Stimulated activated CD4-positive, alpha-beta T cell treated with anti-CD3 and anti-CD28 coated beads, TNF-alpha, amount 100 ng/mL, for 4 hours (primary cell): ENCODE results near the gene TMEM208.

Source experiments
- DNase-seq, 3 experiments: peaks; one replicate each; pipeline ENCODE4 v3.0.0-alpha.2; 2020; ENCODE audit warnings: low read depth in 3 of 3

TMEM208 gene

GRCh38 chr16:67226804-67227566 lies at the start of gene TMEM208:
TSS of gene TMEM208 (plus strand) at chr16:67227130. CDS start at chr16:67227219, 89 bp downstream.
- peak; percentile 93 to 97 (median 96) for DNase-seq

DNA sequence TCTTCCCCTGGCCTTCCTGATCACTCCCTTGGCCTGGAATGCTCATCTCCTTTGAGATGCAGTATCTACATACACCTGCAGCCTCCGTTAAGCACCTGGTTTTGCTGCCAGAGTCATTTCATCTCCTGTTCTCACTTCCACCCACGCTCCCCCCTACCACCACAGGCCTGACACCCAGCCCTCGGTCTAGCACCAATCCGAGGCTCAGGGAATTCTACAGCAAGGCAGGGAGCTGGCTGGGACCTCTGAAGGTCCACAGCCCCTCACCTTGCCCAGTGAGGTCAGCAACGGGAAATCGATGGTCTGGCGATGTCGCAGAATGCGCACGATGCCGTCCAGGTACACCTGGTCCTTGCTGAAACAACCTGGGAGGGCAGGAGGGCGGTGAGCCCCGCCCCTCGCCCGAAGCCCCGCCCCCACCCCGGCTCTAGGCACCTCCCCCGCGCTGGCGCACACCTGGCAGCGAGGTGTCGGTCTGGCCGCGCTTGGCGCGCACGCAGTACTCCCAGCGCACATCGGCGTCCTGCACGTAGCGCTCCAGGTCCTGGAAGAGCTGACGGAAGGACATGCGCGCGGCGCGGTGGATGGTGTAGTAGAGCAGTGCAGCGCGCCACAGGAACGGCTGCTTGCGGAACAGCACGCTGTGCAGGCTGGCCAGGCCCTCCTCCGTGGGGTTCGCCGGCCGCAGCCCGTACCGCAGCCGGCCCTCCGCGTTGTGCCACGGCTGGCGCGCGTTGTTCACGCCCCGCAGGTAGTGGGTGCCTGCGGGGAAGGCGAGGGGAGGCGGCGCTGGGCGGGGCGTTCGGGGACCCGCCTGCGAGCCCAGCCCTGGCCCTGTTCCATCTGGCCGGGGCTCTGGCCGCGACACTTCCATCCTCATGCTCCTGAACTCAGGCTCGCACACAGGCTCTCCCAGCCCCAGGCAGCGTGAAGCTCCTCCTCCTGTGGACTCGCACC lies 48.9 kb upstream of the TMEM208 start:
- no peak for DNase-seq

GRCh38 chr16:67179421-67180080 lies 47.4 kb upstream of the TMEM208 start:
- DNase-seq: no peak

DNA sequence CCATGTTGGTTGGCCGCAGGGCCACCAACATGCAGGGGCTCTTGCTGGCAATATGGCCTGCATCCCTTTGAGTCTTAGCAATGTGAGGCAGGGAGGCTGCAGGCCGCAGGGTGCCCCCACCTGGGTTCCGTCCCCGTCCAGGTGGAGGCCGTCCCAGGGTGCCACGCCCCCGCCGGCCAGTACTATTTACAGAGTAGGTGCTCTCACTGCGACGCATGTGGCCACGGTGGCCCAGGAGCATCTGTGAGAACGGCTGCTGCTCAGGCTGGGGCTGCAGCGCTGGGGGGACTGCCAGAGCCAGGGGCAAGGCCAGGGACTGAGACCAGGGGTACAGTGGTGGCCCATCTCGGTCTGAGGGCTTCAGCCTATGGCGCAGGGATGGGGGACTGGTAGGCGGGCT lies 46.8 kb upstream of the TMEM208 start:
- DNase-seq: no peak

GRCh38 chr16:67181346-67181745 lies 45.6 kb upstream of the TMEM208 start:
- no peak for DNase-seq

DNA sequence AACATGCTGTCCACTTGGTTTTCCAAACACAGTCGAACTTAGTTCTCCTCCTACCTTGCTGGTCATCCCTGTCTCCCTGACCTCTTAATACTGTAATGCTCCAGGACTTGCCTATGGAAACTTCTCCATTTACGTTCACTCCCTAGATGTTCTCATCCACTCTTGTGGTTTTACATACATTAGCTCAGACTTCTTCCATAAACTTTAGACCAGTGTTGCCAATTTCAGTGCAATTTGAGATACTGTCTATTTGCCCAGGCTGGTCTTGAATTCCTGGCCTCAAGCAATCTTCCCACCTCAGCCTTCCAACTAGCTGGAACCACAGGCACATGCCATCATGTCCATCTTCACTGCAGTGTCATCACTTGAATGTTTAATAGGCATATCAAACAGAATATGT lies 44.6 kb upstream of the TMEM208 start:
- DNase-seq: no peak

DNA sequence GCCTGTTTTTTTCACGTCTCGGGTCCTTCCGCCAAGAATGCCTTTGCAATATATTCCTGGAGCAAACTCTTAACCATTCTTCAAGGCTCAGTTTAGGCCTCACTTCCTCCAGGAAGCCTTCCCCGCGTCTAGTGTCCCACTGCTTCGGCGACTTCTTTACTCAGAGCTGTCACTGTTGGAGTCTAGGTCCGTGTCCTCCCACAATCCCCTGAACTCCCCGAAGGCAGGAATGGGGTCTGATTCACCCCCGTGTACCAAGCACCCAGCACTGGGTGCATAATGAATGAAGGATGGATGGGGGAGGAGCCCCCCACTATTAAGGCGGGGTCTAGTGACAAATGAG lies 43.7 kb upstream of the TMEM208 start:
- DNase-seq: no peak

DNA sequence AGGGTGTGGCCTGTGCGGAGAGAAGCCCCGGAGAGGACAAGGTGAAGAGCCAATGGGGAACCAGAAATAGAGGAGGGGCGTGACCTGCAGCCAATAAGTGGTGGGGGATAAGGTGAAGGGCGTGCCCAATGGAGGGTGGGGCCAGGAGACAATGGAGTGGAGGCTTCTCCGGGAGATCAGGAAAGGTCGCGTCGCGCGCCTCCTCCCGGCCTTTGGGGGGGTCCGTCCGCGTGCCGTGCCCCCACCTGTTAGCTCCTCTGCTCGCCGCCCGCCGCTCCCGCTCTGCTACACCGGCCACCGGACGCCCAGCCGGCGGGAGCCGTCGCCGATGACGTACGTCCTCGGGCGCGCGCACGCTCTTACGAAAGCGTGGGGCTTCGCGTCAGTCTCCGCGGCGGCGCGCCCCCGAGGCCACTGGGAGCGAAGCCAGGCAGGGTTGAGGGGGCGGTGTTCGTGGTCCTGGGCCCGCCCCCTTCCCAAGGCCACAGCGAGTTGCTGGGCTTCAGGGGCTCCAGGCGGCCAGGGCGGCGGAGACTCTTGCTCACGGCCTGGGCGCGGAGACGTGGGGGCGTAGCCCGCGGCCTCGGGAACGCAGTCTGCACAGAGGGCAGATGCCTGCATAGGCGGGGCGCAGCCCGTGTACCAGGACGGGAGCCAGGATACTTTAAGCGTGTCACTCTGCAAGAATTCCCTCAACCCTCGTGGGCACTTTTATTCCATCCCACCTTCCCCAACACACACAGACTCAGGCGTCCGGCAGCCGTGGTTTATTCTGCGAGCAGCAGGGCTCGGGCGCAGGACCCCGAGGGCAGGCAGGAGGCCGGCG lies 43.1 kb upstream of the TMEM208 start, which contains the start of gene MATCAP1:
Gene MATCAP1, minus strand, starts transcription at position 337 of the 826 bp plus-strand sequence. CDS start 3,353 bp downstream, outside the sequence.
- peak; percentile 83 to 90 (median 88) for DNase-seq

DNA sequence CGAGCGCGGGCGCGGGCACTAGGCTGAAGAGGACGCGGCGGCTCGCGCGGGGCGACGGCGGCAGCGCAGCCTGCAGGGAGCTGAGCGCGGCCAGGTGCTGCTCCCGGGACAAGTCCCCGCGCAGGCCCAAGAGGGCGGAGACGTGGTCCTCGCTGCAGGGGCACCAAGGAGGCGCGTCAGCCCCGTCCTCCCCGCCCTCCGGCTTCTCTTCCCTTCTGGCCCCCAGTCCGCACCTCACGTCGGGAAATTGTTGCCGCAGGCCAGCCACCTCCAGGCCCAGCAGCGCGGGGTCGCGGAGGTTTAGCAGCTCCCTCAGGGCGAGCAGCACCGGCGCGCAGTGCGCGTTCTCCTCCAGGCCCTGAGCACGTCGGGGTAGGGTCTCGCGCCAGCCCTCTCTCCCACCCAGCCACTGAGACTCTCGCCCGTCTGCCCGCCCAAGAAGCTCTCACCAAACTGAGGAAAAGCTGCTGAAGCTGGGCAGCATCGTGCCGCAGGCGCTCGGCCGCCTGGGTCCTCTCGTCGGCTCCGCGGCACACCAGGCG lies 42.4 kb upstream of the TMEM208 start:
- DNase-seq: peak in 1 of 3 experiments; percentile 27

GRCh38 chr16:67184995-67185650 lies 41.8 kb upstream of the TMEM208 start:
- peak; percentile 62 to 75 (median 64) for DNase-seq

GRCh38 chr16:67185651-67186134 lies 41.2 kb upstream of the TMEM208 start:
- no peak for DNase-seq

GRCh38 chr16:67186550-67186950 lies 40.4 kb upstream of the TMEM208 start:
- no peak for DNase-seq

DNA sequence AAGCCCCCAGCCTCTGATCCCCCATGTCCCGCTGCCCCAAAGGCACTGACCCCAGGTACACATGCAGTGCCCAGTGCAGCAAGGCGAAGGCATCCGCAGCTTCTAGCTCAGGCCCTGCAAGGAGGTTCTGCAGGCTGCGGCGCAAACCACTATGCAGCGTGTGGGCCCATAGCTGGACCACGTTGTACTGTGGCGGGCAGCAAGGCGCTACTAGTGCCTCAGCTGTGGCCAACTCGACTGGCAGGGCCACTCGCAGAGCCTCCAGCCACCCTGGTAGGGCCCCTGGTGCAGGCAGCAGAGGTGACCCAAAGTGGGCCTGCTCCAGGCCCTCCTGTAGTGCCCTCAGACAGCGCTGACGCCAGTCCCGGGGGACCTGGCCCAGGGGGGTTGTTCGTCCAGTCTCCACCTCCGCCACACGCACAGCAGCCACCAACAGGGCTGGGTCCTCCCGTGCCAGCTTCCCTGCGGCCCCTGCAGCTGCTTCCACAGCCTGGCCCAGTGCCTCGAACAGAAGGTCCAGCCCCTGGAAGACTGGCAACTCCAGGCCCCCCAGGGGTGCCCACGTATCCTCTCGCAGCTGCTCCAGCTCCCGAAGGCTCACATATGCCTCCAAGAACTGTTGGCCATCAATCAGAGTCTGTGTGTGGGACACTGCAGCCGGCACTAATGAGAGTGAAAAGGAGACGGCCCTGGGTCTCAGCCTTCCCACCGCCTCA lies 39.6 kb upstream of the TMEM208 start:
- no peak for DNase-seq

- no peak for DNase-seq
Observed at GRCh38 chr16:67188323-67188722, 38.6 kb upstream of the TMEM208 start.

- no peak for DNase-seq
Observed at GRCh38 chr16:67188798-67189197, 38.1 kb upstream of the TMEM208 start.

DNA sequence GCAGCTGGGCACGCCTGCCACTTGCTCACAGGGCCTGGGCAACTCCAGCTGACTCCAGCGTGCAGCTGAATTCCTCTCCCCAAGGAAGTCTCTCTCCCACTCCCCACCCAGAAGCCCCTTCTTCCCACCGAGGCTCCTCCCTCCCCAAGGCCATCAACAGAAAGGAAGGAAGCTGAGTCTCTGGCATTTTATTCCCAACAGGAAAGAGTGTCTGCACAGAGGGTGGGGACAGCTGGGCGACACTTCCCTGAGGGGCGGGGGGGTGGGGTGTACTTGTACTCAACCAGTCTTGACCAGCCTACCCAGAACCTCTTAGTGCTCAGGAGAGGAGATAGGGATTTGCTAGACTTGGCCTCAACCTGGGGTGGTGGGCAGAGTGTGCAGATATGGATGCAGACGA lies 36.9 kb upstream of the TMEM208 start, which contains the start of gene EXOC3L1:
Gene EXOC3L1, minus strand, starts transcription at position 96 of the 400 bp plus-strand sequence. CDS start 460 bp downstream, outside the sequence.
- no peak for DNase-seq

- DNase-seq: no peak
Observed at GRCh38 chr16:67190448-67191399, 36.2 kb upstream of the TMEM208 start.

GRCh38 chr16:67191411-67191994 lies 35.4 kb upstream of the TMEM208 start:
- DNase-seq: no peak
